Fibroblast of mammary gland (primary cell): Measurements from ENCODE around the gene IL17RB.

Experiments
- DNase-seq: peaks from one replicate; pipeline ENCODE4 v3.0.0-alpha.2; 2010; ENCODE audit warnings: low read depth
- H3K4me3 ChIP-seq: 2 replicates; pipeline ENCODE4 v1.5.1; 2011; ENCODE audit warnings: low read depth, mild to moderate bottlenecking, low read length, moderate library complexity; ENCODE audit not compliant: control insufficient read depth
- CTCF ChIP-seq: conservative IDR thresholded peaks from 2 replicates; pipeline ENCODE4 v1.5.1; 2011; ENCODE audit warnings: low read depth, low read length, inconsistent platforms; ENCODE audit not compliant: control insufficient read depth, insufficient read depth

IL17RB gene

GRCh38 chr3:53823026-53823955 is 23.1 kb upstream of the IL17RB start:
- TF ChIP-seq CTCF, result no peak
- DNase-seq, result no peak
- H3K4me3 ChIP-seq, result no peak overlapping the region

GRCh38 chr3:53823956-53824657 is 22.3 kb upstream of the IL17RB start:
- no peak for TF ChIP-seq CTCF
- no peak overlapping the region for H3K4me3 ChIP-seq
- no peak for DNase-seq

GRCh38 chr3:53824795-53825194 is 21.6 kb upstream of the IL17RB start:
- no peak overlapping the region for H3K4me3 ChIP-seq
- no peak for TF ChIP-seq CTCF
- no peak for DNase-seq

- DNase-seq, result no peak
- no peak for TF ChIP-seq CTCF
- H3K4me3 ChIP-seq, result no peak overlapping the region
These were observed 20.3 kb upstream of the IL17RB start for GRCh38 chr3:53826048-53826447.

GRCh38 chr3:53828581-53828980 is 17.8 kb upstream of the IL17RB start:
- no peak for DNase-seq
- TF ChIP-seq CTCF, result no peak
- no peak overlapping the region for H3K4me3 ChIP-seq

- DNase-seq, result no peak
- no peak overlapping the region for H3K4me3 ChIP-seq
- no peak for TF ChIP-seq CTCF
These were observed 16.8 kb upstream of the IL17RB start for GRCh38 chr3:53829605-53830004.
